H1 (cell line): ENCODE data around the gene PTPRT.

ENCODE experiments used
- EZH2 ChIP-seq: fragments of 200-600 bp; sonication (generic); IDR thresholded peaks from 2 replicates; pipeline ENCODE4 v1.7.1; 2012; ENCODE audit warnings: low read depth, mild to moderate bottlenecking, moderate library complexity, low read length, inconsistent platforms; ENCODE audit not compliant: severe bottlenecking
- MAFK ChIP-seq: IDR thresholded peaks from 2 replicates; pipeline ENCODE4 v1.6.1; 2012; ENCODE audit warnings: low read depth, mild to moderate bottlenecking, improper control_type of control experiment, low read length
- SIN3A ChIP-seq, 2 experiments: IDR thresholded peaks in 1 of 2; conservative IDR thresholded peaks in 1 of 2; 2 replicates each; pipeline ENCODE4 v1.6.1; 2011 to 2012; ENCODE audit warnings: low read length in 2 of 2, improper control_type of control experiment in 1 of 2, low read depth in 1 of 2, mild to moderate bottlenecking in 1 of 2
- YY1 ChIP-seq: IDR thresholded peaks from 2 replicates; pipeline ENCODE4 v1.6.1; 2011; ENCODE audit warnings: low read depth, mild to moderate bottlenecking, low read length
- TF ChIP-seq, protein P1 (sequence below): IDR thresholded peaks from 2 replicates; pipeline ENCODE4 v1.6.1; 2012; ENCODE audit warnings: inconsistent platforms
- TF ChIP-seq, protein P2 (sequence below), 3 experiments: IDR thresholded peaks; 1 replicate in 2 of 3; 2 replicates in 1 of 3; pipeline versions ENCODE4 v1.5.1 to v1.6.1; 2011; ENCODE audit warnings: low read length in 3 of 3, mild to moderate bottlenecking in 3 of 3, inconsistent platforms in 2 of 3, low read depth in 1 of 3, moderate library complexity in 1 of 3; ENCODE audit not compliant: insufficient read depth in 1 of 3; ENCODE audit errors: control extremely low read depth in 1 of 3

DNA sequence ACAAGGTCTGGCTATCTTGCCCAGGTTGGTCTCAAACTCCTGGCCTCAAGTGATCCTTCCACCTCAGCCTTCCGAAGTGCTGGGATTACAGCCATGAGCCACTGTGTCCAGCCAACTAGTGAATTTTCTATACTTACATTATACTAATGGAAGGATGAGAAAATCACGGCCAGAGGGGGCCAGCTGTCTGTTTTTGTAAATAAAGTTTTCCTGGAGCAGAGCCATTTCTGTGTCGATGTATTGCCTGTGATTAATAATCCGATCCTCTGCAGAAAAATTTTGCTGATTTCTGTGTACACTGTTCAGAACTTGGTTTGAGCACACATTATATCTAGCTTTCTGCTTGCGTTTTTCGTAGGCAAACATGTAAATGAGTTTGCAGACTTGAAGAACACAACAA, 28.8 kb downstream of the PTPRT start:
- TF ChIP-seq EZH2 (no peak), MAFK (no peak), YY1 (no peak), SIN3A (conservative IDR thresholded peaks at IDR 0.05 in 1 of 2, IDR thresholded peaks at IDR 0.05 in 1 of 2; ENCODE audit: low read depth in 1 of 2, low read length in 2 of 2) (no peak)
- TF ChIP-seq, protein P1, sequence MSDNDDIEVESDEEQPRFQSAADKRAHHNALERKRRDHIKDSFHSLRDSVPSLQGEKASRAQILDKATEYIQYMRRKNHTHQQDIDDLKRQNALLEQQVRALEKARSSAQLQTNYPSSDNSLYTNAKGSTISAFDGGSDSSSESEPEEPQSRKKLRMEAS, result no peak
- TF ChIP-seq, protein P2, sequence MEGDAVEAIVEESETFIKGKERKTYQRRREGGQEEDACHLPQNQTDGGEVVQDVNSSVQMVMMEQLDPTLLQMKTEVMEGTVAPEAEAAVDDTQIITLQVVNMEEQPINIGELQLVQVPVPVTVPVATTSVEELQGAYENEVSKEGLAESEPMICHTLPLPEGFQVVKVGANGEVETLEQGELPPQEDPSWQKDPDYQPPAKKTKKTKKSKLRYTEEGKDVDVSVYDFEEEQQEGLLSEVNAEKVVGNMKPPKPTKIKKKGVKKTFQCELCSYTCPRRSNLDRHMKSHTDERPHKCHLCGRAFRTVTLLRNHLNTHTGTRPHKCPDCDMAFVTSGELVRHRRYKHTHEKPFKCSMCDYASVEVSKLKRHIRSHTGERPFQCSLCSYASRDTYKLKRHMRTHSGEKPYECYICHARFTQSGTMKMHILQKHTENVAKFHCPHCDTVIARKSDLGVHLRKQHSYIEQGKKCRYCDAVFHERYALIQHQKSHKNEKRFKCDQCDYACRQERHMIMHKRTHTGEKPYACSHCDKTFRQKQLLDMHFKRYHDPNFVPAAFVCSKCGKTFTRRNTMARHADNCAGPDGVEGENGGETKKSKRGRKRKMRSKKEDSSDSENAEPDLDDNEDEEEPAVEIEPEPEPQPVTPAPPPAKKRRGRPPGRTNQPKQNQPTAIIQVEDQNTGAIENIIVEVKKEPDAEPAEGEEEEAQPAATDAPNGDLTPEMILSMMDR (IDR thresholded peaks at IDR 0.05; ENCODE audit: control extremely low read depth in 1 of 3, insufficient read depth in 1 of 3, low read depth in 1 of 3, low read length in 3 of 3), result no peak
